HG03139 (cell line): ENCODE results near the gene TTC28.

ENCODE experiments used
- ATAC-seq: cut with Tn5 transposase; IDR thresholded peaks from one replicate; pipeline ENCODE4 v1.9.1; 2021; ENCODE audit not compliant: unreplicated experiment

The TTC28 gene

DNA sequence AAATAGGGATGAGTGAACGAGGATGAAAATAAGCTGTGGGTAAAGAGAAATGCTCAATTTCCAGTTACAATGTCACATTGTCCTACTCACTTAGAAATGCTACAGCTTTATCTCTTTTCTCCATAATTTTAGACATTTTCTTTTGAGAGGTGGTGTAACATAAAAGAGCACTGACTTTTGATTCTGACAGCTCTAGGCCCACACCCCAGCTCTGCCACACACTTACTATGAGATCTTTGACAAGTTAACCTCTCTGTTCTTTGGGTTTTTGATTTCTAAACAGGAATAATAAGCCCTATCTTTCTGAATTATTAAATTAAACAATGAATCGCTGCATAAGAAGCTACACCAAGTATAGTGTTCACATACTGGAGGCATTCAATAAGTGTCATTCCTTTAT is 532.2 kb downstream of the TTC28 start:
- no peak for ATAC-seq

DNA sequence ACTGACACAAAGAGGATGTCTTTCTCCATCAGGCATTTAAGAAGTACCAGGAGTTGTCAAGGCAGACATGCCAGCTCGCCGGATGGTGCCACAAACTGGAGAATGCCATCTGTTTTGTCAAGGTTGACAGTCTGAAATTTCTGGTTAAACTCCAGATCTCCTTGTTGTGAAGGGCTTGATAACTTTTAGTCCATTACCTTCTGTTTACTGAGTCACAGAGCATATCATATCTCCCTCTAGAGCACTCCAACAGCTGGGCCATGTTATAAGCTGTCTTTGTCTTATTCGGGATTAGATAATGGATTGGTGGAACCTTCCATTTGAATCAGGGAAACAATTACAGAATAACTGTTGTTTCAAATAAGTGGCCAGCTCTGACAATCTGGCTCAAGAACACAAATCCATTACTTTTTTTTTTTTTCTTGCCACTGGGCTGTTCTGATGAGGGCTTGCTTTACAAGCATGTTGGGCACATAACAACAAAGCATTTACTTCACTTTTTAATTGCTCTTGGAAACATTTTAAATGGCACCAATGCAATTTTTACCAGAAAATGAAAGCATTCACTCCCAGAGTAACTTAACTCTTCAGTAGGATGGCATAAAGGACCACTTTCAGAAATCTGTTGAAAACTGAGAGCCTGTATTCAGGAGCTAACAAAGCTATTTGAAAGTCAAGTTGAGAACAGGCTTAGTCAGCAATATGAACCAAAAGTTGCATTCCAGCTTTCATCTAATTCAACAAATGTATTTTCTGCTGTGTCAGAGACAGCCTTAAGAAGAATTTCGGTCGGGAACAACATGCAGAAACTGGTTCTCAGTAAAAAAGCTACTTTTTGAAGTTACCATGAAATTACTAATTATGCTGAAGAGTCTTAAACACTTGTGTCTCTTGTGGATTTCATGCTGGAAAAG is 533.0 kb downstream of the TTC28 start:
- ATAC-seq = no peak

DNA sequence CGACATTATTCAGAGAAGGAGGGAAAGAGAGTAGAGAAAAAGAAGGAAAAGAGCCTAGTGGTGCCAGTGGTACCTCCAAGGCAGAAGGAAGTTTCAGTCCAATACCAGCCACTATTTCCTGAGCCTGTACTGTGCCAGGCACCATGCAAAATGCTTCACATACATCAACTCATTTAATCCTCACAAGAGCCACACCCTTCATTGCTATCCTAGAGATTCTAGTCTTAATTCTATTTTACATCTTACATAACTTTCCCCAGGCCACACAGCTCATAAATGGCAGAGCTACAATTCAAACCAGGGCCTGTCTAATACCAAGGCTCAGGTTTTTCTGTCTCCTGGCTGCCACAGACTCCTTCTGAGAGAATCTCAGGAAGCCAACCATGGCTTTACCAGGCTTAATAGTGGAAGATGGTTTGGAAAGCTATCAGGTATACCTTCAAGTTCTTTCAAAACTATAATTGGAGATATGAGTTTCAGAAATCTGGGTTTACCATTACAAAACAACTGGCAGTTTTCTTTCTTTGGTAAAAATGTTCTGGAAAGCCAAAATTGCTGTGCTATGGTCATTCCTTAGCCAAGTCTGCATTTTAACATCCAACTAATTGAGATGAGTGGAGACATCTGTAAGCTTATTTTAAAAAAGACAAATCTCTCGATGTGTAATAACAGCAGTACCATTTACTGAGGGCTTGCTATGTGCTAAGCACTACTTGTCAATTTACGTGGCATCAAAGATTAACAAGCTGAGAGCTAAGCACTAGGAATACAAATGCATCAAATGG is 535.5 kb downstream of the TTC28 start:
- ATAC-seq = no peak

DNA sequence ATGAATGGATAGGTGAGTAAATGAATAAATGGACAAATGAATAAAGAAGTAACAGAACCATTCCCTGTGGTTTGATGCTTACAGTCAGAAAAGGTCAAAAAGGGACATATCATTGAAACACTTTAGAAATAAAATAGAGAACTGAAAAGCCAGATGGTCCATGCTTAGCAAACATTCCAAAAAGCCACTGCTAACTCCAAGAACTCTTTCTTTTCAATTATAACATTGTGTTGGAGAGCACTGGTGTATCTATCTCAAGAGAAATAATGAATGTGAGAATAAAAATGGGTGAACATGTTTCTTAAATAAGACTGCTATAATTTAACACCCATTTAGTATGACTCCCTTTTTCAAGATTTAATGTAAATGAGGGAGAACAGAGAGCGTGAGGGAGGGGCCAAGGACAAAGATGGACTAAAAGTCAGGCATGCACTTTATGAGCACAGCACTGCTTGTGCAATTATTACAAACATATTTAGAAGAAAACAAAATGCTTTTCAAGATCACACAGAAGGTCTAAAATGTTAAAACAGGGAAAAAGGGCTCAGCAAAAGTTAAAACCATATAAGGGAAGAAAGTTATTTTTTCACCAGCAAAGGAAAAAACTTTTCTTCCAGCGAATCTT is 536.3 kb downstream of the TTC28 start:
- no peak for ATAC-seq

DNA sequence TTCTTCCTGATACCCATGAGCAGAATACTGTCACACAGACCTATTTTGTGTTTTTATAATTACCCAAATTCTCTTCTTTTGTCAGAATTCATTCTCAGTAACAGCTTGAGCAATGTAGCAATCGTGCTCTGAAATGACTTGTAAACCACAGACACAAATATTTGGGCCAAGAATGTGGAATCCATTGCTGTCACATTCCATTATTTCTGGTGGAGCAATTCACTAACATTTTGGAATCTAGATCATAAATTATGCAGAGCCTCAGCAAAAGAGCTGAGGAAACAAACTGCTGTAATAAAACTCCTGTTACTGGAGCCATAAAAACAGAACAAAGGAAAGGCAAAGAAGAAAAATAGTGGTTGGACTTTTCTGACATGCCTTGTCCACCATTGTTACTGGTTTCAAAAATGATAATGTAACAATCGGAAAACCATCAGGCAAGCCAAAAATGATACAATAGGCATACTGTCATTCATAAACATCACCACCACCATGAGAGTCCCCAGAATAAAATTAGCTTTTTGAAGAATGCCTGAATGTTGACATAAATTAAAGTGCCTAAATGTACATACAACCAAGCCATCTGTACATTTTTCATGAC is 537.2 kb downstream of the TTC28 start:
- no peak for ATAC-seq

DNA sequence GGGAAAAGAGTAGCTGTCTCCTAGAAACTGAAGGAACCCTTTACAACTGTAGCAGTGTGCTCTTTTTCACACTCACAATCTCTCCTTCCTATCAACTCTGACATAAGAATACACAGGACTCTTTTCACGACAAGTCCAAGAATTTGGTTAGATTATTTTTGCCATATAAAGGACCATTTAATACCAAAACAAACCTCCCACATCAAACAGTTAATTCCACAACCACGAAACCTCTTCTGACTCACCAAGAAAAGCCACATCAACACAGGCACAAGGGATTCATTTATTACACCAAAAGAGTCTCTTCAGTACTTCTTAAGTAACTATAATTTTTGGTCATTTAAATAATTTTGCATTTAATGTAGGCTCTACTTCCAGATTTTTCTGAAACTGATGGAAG is 538.0 kb downstream of the TTC28 start:
- no peak for ATAC-seq

DNA sequence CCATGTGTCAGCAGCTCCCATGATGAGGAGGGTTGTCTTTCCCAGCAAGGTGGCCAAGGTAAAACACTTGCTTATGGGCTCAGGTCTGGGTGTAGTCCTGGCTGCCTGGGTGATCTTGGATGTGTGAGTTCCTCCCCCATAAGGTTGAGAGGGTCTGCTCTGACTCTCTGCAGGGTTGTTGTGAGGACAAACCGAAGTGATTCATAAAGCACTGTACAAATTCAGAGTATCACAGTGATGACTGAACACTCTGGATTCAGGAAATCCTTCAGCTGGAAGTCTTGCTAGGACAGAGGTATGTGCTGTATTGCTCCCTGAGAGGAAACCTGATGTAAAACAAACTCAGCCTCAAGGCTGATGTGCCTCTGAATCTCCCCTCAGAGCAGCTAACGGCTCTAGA is 539.7 kb downstream of the TTC28 start:
- ATAC-seq = no peak

DNA sequence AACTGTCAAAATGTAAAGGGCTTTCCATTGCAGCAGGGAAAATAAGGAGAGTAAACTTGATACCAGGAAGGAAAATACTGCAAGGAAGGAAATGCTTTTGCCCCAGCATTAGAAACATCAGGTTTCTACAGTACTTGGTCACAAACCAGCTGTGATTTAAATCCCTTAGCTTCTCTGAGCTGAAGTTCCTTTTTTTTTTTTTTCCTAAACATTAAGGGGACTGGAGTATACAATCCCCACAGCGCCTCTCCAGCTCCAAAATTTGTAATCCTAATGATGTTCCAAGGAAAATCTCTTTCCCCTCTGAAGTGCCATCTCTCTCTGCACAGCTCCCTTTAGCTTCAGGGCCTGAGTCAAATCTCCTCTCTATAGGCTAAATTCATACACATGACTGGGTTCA is 540.1 kb downstream of the TTC28 start:
- ATAC-seq = no peak

DNA sequence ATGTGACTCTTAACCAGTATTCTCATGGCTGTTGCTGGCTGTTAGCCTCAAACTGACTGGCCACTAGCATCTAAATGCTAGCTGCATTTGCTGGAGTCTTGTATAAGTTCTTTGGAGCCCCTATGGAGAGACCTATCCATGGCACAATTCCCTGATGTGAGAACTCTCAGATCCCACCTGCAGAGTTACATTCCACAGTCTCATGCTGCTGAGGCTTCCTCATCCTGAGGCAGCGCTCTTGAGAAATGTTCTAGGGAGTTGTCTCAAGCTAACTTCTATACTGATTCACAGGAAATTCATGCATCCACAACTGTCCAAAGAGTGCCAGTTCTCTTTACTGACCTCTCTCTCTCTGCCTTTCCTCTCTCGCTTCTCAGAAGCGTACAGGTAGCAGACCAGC is 542.6 kb downstream of the TTC28 start:
- ATAC-seq = no peak

DNA sequence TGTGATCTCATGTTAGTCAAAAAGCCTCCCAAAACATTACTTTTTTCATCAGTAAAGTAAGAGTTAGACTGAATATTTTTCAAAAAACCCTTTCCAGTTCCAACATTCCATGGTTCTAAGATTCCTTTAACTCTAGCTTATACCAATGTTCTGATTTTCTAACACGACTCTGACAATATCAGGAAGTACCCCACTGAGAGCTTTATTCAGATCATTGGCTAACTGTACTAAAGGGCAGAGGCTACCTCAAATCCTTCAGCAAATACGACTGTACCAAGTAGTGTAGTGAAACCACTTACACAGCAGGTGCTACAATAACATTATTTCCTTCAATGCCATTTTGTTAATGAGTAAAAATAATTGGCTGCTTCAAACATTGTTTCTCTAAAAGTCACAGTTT is 547.2 kb downstream of the TTC28 start:
- no peak for ATAC-seq

DNA sequence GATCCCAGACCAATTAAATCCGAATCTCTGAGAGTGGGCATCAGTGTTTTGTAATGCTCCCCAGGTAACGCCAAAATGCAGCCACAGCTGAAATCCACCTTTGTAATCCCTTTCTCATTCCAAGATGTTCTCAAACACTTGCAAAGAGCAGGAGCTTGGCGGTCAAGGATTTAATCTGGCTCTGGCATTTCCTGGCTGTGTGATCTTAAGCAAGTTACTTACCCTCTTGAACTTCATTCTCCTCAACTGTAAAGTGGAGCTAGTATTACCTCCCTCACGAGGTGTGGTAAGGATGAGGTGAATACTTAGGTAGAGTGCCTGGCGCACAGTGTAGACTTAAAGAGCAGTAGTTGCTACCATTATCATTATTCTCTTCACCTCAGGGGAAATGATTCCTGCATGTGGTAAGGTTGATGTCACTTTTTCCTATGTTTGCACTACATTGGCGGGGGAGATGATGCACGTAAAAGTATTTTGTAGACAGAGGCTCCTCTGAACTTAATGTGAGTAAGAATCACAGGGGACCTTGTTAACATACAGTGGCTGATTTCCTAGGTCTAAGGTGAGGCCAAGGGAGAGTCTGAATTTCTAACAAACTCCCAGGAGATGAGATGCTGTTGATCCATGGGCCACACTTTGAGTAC is 550.2 kb downstream of the TTC28 start:
- ATAC-seq = no peak

DNA sequence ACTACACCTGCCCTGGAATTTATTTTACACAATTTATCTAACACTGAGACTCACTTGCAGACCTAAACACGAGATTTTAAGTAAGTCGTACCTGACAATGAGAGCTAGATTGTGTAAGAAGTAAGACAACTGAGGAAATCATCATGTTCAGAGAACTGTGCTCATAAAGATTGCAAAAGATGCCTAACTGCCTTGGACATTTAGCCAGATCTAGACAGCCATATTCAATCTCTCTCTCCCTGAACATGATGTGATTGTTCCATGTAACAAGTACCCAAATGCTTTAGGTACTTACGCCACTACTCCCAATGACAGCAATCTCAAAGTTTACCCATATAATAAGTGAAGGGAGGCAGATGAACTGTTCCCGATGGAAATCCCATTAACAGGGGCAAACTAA is 550.8 kb downstream of the TTC28 start:
- no peak for ATAC-seq

DNA sequence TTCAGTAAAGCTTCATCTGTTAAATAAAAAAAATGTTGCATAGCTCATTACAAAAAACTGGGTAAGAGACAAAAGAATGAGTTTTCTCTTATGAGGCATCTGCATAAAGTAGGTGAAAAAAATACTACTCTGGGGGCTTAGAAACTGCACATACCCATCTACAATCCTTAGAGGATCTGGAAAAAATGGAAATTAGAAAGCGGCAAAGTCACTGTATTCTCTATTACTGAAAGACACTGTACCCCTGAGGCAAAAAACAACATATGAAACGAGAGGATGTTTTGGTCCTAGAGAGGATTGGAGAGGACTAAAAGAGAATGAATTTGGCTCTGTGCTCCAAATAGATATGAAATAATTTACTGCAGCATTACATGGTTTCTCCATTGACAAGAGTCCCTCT is 553.8 kb downstream of the TTC28 start:
- no peak for ATAC-seq

DNA sequence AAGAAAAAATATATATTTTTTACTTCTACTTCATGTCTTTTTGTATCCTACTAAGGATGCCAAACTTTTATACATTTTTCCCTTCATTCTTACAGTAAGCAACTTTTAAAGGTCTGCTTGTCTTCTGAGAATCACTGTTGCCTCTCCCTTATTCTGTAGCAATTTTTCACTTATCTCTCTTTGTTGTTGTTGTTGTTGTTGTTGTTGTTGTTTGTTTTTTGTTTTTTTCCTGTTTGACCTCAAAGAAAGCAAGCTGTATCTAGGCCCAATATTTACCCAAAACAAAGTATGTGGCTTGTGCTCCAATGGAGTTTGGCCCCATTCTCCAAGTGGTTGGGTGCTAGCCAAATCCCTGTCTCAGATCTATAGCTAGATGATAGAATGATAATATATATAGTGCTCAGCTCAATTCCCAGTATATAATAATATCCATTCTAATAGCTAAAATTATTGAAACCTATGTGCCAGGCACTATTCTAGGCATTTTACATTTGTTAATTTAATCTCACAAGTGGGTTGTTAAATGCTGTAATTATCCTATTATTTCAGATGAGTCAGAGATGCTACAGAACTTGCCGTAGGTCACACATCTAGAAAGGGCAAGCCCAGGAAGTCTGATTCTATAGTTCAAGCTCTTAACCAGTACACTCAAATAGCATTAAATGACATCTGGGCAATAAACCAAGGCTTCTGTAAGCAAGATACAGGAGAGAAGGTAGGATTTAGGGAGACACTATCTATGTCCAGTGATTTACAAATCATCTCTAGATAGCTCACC is 555.5 kb downstream of the TTC28 start:
- no peak for ATAC-seq

DNA sequence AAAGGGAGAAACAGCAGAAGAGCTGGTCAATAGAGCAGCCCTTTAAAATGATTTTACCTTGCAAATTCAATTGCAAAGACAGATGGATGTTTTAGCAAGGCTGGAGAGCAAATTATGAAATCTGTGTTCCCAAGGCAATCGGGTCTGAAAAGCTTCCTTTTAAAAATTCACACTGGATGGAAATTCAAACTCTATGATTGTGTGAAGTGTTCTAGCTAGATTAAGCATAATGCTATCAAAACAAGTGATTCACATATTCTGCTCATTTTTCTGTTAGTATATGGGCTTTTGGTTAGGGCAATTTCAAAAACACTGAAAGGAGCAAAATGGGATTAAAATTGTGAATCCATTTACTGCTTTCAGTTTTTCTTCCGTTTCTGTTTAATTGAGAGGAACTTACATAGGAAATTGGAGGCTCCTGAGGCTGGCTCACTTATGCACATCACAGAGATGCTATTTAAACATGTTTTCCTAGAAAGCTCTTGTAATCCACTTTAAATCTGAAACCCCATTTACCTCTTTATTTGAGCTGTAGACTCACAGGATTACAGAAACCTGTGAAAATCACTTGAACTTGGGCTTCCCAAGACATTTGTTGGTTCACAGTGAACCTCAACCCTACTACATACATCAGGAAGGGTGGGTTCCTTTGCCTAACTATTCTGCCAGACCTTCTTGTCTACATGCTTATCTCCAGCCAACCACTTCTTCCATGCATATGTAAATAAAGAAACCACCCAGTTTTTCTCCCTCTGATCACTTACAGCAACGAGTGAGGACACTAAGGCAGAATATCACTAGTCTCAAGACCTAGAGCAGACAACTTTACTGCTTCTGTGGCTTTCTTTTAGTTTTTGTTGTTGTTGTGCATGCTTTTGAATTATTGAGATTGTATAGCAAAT is 558.7 kb downstream of the TTC28 start:
- ATAC-seq = no peak

DNA sequence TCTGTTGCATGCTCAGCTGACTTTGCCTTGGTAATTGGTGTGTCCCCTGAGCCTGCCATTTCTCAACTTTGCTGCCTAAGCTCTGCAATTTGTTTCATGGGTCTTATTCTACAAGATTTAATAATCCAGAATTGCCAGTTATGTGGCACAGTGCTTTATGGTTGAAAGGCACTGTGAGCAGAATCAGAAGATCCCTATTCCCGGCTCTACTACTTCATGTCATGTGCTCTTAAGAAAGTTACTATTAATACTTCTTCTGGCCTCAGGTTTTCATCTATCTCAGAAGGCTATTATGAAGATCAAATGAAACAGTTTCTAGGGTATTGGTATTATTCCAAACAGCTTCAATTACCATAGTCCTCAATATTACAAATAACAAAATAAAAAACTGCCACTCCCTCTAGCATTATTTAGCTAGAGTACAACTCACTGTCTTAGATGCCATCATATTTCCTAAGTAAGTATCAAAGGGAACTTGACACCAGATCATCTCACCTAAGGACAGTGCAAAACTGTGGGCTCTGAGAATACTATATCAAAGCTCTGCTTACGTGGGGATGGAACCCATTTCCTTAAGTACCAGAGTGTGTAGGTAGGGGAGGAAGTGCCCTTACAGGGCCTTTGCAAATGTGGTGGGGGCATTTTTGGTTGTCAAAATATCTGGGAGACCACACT is 560.5 kb downstream of the TTC28 start:
- no peak for ATAC-seq

DNA sequence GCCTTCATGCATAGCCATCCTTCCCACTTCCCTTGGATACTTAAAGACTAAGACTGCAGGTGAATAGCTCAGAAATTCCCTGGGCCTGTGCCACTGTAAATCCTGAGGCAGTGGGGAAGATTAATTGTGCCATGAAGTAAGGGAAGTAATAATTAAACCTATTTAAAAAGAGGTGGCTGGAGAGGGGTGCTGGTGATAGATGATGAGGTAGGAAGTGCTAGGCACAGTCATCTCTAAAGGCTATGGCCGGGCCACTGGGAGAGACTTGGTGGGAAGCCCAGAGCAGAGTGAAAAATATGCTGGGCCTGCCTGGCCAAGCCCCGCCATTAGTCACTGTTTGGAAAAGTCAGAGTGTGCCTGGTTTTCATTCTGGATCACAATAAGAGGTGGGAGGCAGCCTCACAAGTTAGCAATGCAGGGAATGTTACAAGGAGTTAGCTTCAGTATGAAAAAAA is 563.4 kb downstream of the TTC28 start:
- ATAC-seq = no peak

DNA sequence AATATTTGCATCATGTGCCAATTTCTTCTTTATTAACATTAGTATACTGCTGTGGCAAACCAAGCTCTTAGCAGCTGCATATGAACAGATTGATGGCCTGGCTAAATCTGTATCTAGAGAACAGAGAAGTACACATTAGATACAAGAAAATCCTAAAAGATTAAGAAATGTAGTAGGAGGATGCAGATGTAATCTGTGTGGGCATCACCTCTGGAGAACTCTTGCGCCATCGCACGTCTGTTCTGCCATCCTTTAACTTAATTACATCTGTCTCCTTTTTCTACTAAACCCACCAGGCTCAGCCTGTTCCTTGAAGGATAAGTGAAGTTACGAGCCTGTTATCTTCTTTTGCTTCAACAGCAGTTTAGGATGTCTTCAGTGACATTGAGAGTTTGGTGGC is 564.2 kb downstream of the TTC28 start:
- no peak for ATAC-seq
